B cell (primary cell): ENCODE results near the gene CELA1. TPM values are rescaled to one million over a fixed set of nuclear protein-coding genes. Genes with fewer than 3 reads are reported as not detected.
"Not testable (repeated sequence)": the region's sequence is repeated elsewhere in the genome, so short reads cannot be mapped to it uniquely, and the experiment has no call there.

Experiments used
- ATAC-seq: fragments of 200-7000 bp; cut with Tn5 transposase; one replicate; pipeline ENCODE4 v1.10.0; 2021; ENCODE audit warnings: low read depth, mild to moderate bottlenecking, moderate number of reproducible peaks, moderate library complexity
- CTCF ChIA-PET: fragments of 350-600 bp; sonication (Branson Sonifier 250); formaldehyde crosslinking; loops from one replicate; lab custom pipeline; 2021; ENCODE audit warnings: antibody characterized with exemption, inconsistent platforms; lab: Charles Lee
- POLR2A ChIA-PET: fragments of 350-600 bp; sonication (Branson Sonifier 250); formaldehyde crosslinking; loops from one replicate; lab custom pipeline; 2021; ENCODE audit warnings: antibody characterized with exemption; lab: Charles Lee
- DNase-seq: peaks from one replicate; pipeline ENCODE4 v3.0.0; 2013
- H2AFZ ChIP-seq: 2 replicates; pipeline ENCODE4 v1.6.1; 2012; ENCODE audit warnings: mild to moderate bottlenecking, low read depth, low read length; ENCODE audit not compliant: insufficient read depth, poor library complexity, severe bottlenecking
- H3K27ac ChIP-seq, 2 donors: 1 replicate in 1 of 2; 2 replicates in 1 of 2; pipeline ENCODE4 v1.5.1; 2012 to 2013; ENCODE audit warnings: low read length in 2 of 2, mild to moderate bottlenecking in 2 of 2, moderate library complexity in 1 of 2
- H3K27me3 ChIP-seq, 4 experiments: fragments of 200-600 bp in 1 of 4; sonication (generic) in 1 of 4; replicated peaks in 1 of 4; 1 replicate in 2 of 4; 2 replicates in 2 of 4; pipeline versions ENCODE4 v1.6.1 to v1.7.0; 2013 to 2016; ENCODE audit warnings: low read length in 3 of 4, mild to moderate bottlenecking in 2 of 4, mixed read lengths in 1 of 4, moderate library complexity in 1 of 4; ENCODE audit not compliant: insufficient read depth in 4 of 4, control insufficient read depth in 3 of 4; ENCODE audit errors: control extremely low read depth in 1 of 4
- H3K36me3 ChIP-seq, 2 experiments: replicated peaks in 1 of 2; 1 replicate in 1 of 2; 2 replicates in 1 of 2; pipeline versions ENCODE4 v1.6.1 to v1.7.1; 2013; ENCODE audit warnings: low read length in 1 of 2; ENCODE audit not compliant: insufficient read depth in 2 of 2, control insufficient read depth in 1 of 2; ENCODE audit errors: control extremely low read depth in 1 of 2, extremely low read depth in 1 of 2
- H3K4me1 ChIP-seq, 2 donors: fragments of 200-600 bp in 1 of 2; sonication (generic) in 1 of 2; 1 replicate in 1 of 2; 2 replicates in 1 of 2; pipeline versions ENCODE4 v1.5.1 to v1.6.1; 2013 to 2017; ENCODE audit warnings: low read length in 2 of 2; ENCODE audit not compliant: control insufficient read depth in 2 of 2, insufficient read depth in 2 of 2
- H3K4me2 ChIP-seq: replicated peaks from 2 replicates; pipeline ENCODE3; 2012; ENCODE audit warnings: mild to moderate bottlenecking, low read depth, low read length; ENCODE audit not compliant: poor library complexity, severe bottlenecking
- H3K4me3 ChIP-seq, 5 experiments: fragments of 200-600 bp in 1 of 5; sonication (generic) in 1 of 5; 1 replicate in 3 of 5; 2 replicates in 2 of 5; pipeline versions ENCODE4 v1.5.1 to v1.7.0; 2011 to 2016; ENCODE audit warnings: low read length in 4 of 5, mild to moderate bottlenecking in 4 of 5, low read depth in 2 of 5, control low read depth in 1 of 5, moderate library complexity in 1 of 5; ENCODE audit not compliant: insufficient read depth in 1 of 5; ENCODE audit errors: control extremely low read depth in 1 of 5, extremely low read depth in 1 of 5
- H3K79me2 ChIP-seq: fragments of 200-600 bp; sonication (generic); one replicate; pipeline ENCODE4 v1.6.0; 2016; ENCODE audit warnings: low read length; ENCODE audit not compliant: control insufficient read depth, insufficient read depth
- H3K9ac ChIP-seq: fragments of 200-600 bp; sonication (generic); 2 replicates; pipeline ENCODE4 v1.6.1; 2017; ENCODE audit warnings: mild to moderate bottlenecking, low read length, moderate library complexity
- H3K9me3 ChIP-seq, 3 donors: one replicate each; pipeline versions ENCODE4 v1.6.1 to v1.7.1; 2013; ENCODE audit warnings: low read length in 2 of 3; ENCODE audit not compliant: control insufficient read depth in 2 of 3, insufficient read depth in 1 of 3; ENCODE audit errors: control extremely low read depth in 1 of 3
- H4K20me1 ChIP-seq: 2 replicates; pipeline ENCODE4 v1.6.0; 2012; ENCODE audit warnings: mild to moderate bottlenecking, low read length; ENCODE audit not compliant: insufficient read depth, control insufficient read depth, poor library complexity, severe bottlenecking
- H3K27ac Mint-ChIP-seq: one replicate; pipeline ENCODE4 v1.8.0; 2021; ENCODE audit warnings: mixed read lengths
- H3K27me3 Mint-ChIP-seq: one replicate; pipeline ENCODE4 v1.8.0; 2021; ENCODE audit warnings: mixed read lengths
- H3K4me1 Mint-ChIP-seq: one replicate; pipeline ENCODE4 v1.8.0; 2021; ENCODE audit warnings: mixed read lengths
- H3K4me3 Mint-ChIP-seq: one replicate; pipeline ENCODE4 v1.8.0; 2021; ENCODE audit warnings: mixed read lengths
- H3K9me3 Mint-ChIP-seq: one replicate; pipeline ENCODE4 v1.8.0; 2022; ENCODE audit warnings: mixed read lengths; ENCODE audit not compliant: insufficient read depth
- EZH2 ChIP-seq: IDR thresholded peaks from 2 replicates; pipeline ENCODE4 v1.6.1; 2012; ENCODE audit warnings: borderline replicate concordance, low read depth, mild to moderate bottlenecking, moderate library complexity, low read length; ENCODE audit not compliant: insufficient read depth, poor library complexity, severe bottlenecking
- WGBS: methylation state at CpG from one replicate; pipeline ENCODE4 v1.1.5; 2013; ENCODE audit warnings: missing lambda C conversion rate; ENCODE audit not compliant: insufficient coverage; 5-methylcytosine and 5-hydroxymethylcytosine counted together
- intact Hi-C: fragments of 100-400 bp; cut with micrococcal nuclease; formaldehyde crosslinking; loops from one replicate; pipeline ENCODE4 v1.10.0; 2022
- polyA plus RNA-seq: library from polyadenylated mRNA; depleted of rRNA; stranded (reverse); fragments of >200 nt; gene quantifications from 2 replicates; pipeline ENCODE4 v1.2.3, GENCODE V29; 2012
- total RNA-seq, 2 donors: library from RNA; stranded (reverse); fragments of 120-200 nt in 1 of 2; gene quantifications; 1 replicate in 1 of 2; 2 replicates in 1 of 2; pipeline versions ENCODE4 v1.2.3 to v1.2.4, GENCODE V29; 2013 to 2022
- TF ChIP-seq, protein P1 (sequence below): fragments of 200-600 bp; IDR thresholded peaks from one replicate; pipeline ENCODE4 v1.8.0; 2022; ENCODE audit warnings: antibody characterized with exemption, mild to moderate bottlenecking

The CELA1 gene
- total and polyA plus RNA-seq, 2 donors (not counting 1 experiment from before 2014, with no cell fraction given) = not detected

DNA sequence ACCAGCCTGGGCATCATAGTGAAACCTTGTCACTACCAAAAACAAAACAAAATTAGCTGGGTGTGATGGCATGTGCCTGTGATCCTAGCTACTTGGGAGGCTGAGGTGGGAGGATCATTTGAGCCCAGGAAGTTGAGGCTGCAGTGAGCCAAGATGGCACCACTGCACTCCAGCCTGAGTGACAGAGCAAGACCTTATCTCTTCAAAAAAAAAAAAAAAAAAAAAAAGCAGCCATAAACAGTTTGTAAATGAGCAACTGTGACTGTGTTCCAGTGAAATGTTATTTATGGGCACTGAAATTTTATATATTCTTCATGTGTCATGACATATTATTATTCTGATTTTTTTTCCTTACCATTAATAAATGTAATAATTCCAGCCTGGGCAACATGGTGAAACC is 9.1 kb downstream of the CELA1 start:
- H3K27me3 Mint-ChIP-seq, H3K9me3 Mint-ChIP-seq, H4K20me1 ChIP-seq, H3K79me2 ChIP-seq, H3K27me3 ChIP-seq, H3K27ac ChIP-seq, H3K36me3 ChIP-seq, DNase-seq, H3K4me2 ChIP-seq, H3K4me3 ChIP-seq, H2AFZ ChIP-seq, ATAC-seq, H3K27ac Mint-ChIP-seq, intact Hi-C loops, H3K9ac ChIP-seq, H3K9me3 ChIP-seq, H3K4me3 Mint-ChIP-seq: not testable (repeated sequence)
- H3K4me1 Mint-ChIP-seq = peaks cover 11% of the 10 kb centered on the region
- H3K4me1 ChIP-seq = peaks cover 15% of the 10 kb centered on the region in 2 donors
- ChIA-PET POLR2A (interaction anchor here (0.7 kb wide), 2 partner anchors 67 to 119 kb away, joined by 3 to 5 read pairs; no protein-coding TSS in a partner anchor), CTCF (interaction anchor here (0.7 to 9.0 kb wide), 2 partner anchors 15 to 214 kb away, joined by 8 to 148 read pairs; partner anchors contain the start of gene BIN2)

DNA sequence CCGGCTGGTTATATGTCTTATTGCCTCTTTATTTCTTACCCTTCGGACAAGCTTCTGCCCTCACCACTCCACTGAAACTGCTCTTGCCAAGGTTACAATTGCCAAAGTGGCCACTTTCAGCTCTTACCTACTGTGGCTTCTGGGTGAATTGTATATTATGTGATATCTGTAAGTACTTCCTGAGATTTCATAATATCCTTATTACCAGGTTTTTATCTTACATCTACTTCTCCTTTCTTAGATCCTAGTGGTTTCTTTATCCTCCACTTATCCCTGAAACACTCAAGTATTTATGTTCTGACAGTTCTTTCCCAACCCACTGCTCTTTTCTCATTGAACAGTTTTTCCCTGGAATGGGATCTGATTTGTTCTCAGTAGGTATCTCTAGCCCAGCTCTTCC is 10.5 kb downstream of the CELA1 start:
- H3K27ac ChIP-seq = no peak overlapping the region
- H3K27me3 ChIP-seq = no peaks in the 10 kb centered on the region
- 75% methylated on average over 1 of the region's 2 CpGs for WGBS
- no peak overlapping the region for H2AFZ ChIP-seq
- Mint-ChIP-seq H3K4me3 (no peak overlapping the region), H3K4me1 (peaks cover under 1% of the 10 kb centered on the region), H3K27ac (no peak overlapping the region), H3K9me3 (no peaks in the 10 kb centered on the region), H3K27me3 (no peaks in the 10 kb centered on the region)
- H3K4me1 ChIP-seq = peaks cover under 1% of the 10 kb centered on the region in 2 donors
- no peaks in the 10 kb centered on the region for H3K36me3 ChIP-seq
- no peak overlapping the region for H3K4me3 ChIP-seq
- H3K79me2 ChIP-seq = no peaks in the 10 kb centered on the region
- ChIA-PET CTCF (interaction anchor here (1.3 to 9.0 kb wide), 3 partner anchors 13 to 73 kb away, joined by 3 to 148 read pairs (median 7); partner anchors contain the start of genes BIN2 and SMAGP), POLR2A (interaction anchor here (0.6 to 0.7 kb wide), 2 partner anchors 54 to 59 kb away, joined by 3 to 5 read pairs; no protein-coding TSS in a partner anchor)
- H3K9me3 ChIP-seq = no peaks in the 10 kb centered on the region
- no peaks in the 10 kb centered on the region for H4K20me1 ChIP-seq
- ATAC-seq (no peak), DNase-seq (no peak)
- no peak overlapping the region for H3K4me2 ChIP-seq
- no peak for TF ChIP-seq EZH2
- TF ChIP-seq, protein P1, sequence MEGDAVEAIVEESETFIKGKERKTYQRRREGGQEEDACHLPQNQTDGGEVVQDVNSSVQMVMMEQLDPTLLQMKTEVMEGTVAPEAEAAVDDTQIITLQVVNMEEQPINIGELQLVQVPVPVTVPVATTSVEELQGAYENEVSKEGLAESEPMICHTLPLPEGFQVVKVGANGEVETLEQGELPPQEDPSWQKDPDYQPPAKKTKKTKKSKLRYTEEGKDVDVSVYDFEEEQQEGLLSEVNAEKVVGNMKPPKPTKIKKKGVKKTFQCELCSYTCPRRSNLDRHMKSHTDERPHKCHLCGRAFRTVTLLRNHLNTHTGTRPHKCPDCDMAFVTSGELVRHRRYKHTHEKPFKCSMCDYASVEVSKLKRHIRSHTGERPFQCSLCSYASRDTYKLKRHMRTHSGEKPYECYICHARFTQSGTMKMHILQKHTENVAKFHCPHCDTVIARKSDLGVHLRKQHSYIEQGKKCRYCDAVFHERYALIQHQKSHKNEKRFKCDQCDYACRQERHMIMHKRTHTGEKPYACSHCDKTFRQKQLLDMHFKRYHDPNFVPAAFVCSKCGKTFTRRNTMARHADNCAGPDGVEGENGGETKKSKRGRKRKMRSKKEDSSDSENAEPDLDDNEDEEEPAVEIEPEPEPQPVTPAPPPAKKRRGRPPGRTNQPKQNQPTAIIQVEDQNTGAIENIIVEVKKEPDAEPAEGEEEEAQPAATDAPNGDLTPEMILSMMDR = no peak
- no peak overlapping the region for H3K9ac ChIP-seq
- intact Hi-C loops = no loop called here
